Choroid plexus epithelial cell (primary cell): ENCODE results near the gene EDEM3.
A peak's percentile ranks its signal among the peaks of the same experiment; 100 is the strongest.

ENCODE experiments used
- DNase-seq: peaks from one replicate; pipeline ENCODE4 v3.0.0-alpha.2; 2010; ENCODE audit warnings: low read depth
- H3K4me3 ChIP-seq: 2 replicates; pipeline ENCODE4 v1.5.1; 2011; ENCODE audit warnings: low read depth, mild to moderate bottlenecking, control low read depth, low read length, moderate library complexity
- CTCF ChIP-seq: conservative IDR thresholded peaks from 2 replicates; pipeline ENCODE4 v1.5.1; 2011; ENCODE audit warnings: low read depth, mild to moderate bottlenecking, control low read depth, inconsistent platforms, low read length, moderate library complexity

EDEM3 gene

GRCh38 chr1:184757891-184758290, 3.2 kb upstream of the EDEM3 start:
- no peak for TF ChIP-seq CTCF
- no peak overlapping the region for H3K4me3 ChIP-seq
- DNase-seq, result no peak

GRCh38 chr1:184757406-184757805, 2.7 kb upstream of the EDEM3 start:
- no peak overlapping the region for H3K4me3 ChIP-seq
- TF ChIP-seq CTCF, result no peak
- no peak for DNase-seq

- TF ChIP-seq CTCF, result no peak
- DNase-seq, result peak; percentile 62
- peak overlapping the region; percentile 99 for H3K4me3 ChIP-seq
Observed at GRCh38 chr1:184755226-184756065, 788 bp upstream of the EDEM3 start.

GRCh38 chr1:184753608-184754475, 816 bp downstream of the EDEM3 start:
- no peak for TF ChIP-seq CTCF
- DNase-seq, result peak; percentile 39
- peak overlapping the region; percentile 99 for H3K4me3 ChIP-seq

GRCh38 chr1:184753117-184753516, 1.5 kb downstream of the EDEM3 start:
- DNase-seq, result no peak
- no peak for TF ChIP-seq CTCF
- no peak overlapping the region for H3K4me3 ChIP-seq

- DNase-seq, result no peak
- no peak overlapping the region for H3K4me3 ChIP-seq
- no peak for TF ChIP-seq CTCF
Observed at GRCh38 chr1:184752656-184753055, 2.0 kb downstream of the EDEM3 start.
